GM12875 (cell line): ENCODE data around the gene PRSS53.

Experiments used
- H3K4me3 ChIP-seq: one replicate; pipeline ENCODE4 v1.5.1; 2011; ENCODE audit warnings: low read depth, low read length, control low read depth
- CTCF ChIP-seq: IDR thresholded peaks from 2 replicates; pipeline ENCODE4 v1.5.1; 2011; ENCODE audit warnings: low read depth, mild to moderate bottlenecking, control low read depth, inconsistent platforms, low read length, moderate library complexity, borderline replicate concordance; ENCODE audit not compliant: insufficient read depth

PRSS53 gene

GRCh38 chr16:31083981-31084380 lies 4.8 kb downstream of the PRSS53 start:
- TF ChIP-seq CTCF: no peak
- H3K4me3 ChIP-seq: no peak overlapping the region

- no peak overlapping the region for H3K4me3 ChIP-seq
- TF ChIP-seq CTCF: no peak
Measured at GRCh38 chr16:31083556-31083955, 5.2 kb downstream of the PRSS53 start.

GRCh38 chr16:31083081-31083480 lies 5.7 kb downstream of the PRSS53 start:
- TF ChIP-seq CTCF: no peak
- no peak overlapping the region for H3K4me3 ChIP-seq

GRCh38 chr16:31082368-31083045 lies 6.2 kb downstream of the PRSS53 start:
- no peak for TF ChIP-seq CTCF
- no peak overlapping the region for H3K4me3 ChIP-seq

- H3K4me3 ChIP-seq: no peak overlapping the region
- no peak for TF ChIP-seq CTCF
Measured at GRCh38 chr16:31081428-31082351, 7.1 kb downstream of the PRSS53 start.

GRCh38 chr16:31080756-31081419 lies 7.9 kb downstream of the PRSS53 start:
- TF ChIP-seq CTCF: no peak
- H3K4me3 ChIP-seq: no peak overlapping the region
